ENCODE data around the gene LAYN.

- TF ChIP-seq, protein P1, sequence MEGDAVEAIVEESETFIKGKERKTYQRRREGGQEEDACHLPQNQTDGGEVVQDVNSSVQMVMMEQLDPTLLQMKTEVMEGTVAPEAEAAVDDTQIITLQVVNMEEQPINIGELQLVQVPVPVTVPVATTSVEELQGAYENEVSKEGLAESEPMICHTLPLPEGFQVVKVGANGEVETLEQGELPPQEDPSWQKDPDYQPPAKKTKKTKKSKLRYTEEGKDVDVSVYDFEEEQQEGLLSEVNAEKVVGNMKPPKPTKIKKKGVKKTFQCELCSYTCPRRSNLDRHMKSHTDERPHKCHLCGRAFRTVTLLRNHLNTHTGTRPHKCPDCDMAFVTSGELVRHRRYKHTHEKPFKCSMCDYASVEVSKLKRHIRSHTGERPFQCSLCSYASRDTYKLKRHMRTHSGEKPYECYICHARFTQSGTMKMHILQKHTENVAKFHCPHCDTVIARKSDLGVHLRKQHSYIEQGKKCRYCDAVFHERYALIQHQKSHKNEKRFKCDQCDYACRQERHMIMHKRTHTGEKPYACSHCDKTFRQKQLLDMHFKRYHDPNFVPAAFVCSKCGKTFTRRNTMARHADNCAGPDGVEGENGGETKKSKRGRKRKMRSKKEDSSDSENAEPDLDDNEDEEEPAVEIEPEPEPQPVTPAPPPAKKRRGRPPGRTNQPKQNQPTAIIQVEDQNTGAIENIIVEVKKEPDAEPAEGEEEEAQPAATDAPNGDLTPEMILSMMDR (IDR thresholded peaks at IDR 0.05) = no peak
- TF ChIP-seq POLR2A (IDR thresholded peaks at IDR 0.05) = no peak
Measured at GRCh38 chr11:111571829-111572501, 31.4 kb downstream of the LAYN start.

Measured in body of pancreas (tissue), 4 donors.